Natural killer cell treated with Interleukin-12 subunit alpha and Interleukin-12 subunit beta and Interleukin-15 and Interleukin-18, amount 100 ng/mL, for 72 hours (primary cell): ENCODE results near the gene TSPAN4. TPM values are rescaled to one million over a fixed set of nuclear protein-coding genes. Genes with fewer than 3 reads are reported as not detected.
A peak's percentile ranks its signal among the peaks of the same experiment; 100 is the strongest.

Experiments
- ATAC-seq, 2 donors: fragments of 150-1000 bp; cut with Tn5 transposase in 1 of 2; sonication (Bioruptor Pico), chemical (Tn5 transposase) in 1 of 2; 2 replicates each; pipeline ENCODE4 v1.10.0; 2021
- DNase-seq: peaks from one replicate; pipeline ENCODE4 v3.0.0; 2022; ENCODE audit warnings: low spot score
- H3K27ac Mint-ChIP-seq, 2 donors: 1 replicate in 1 of 2; 2 replicates in 1 of 2; pipeline ENCODE4 v1.8.0; 2022; ENCODE audit warnings: mixed read lengths in 2 of 2, mild to moderate bottlenecking in 1 of 2, moderate library complexity in 1 of 2
- H3K27me3 Mint-ChIP-seq, 2 donors: 1 replicate in 1 of 2; 2 replicates in 1 of 2; pipeline ENCODE4 v1.8.0; 2022; ENCODE audit warnings: mixed read lengths in 2 of 2
- H3K36me3 Mint-ChIP-seq: one replicate; pipeline ENCODE4 v1.8.0; 2022; ENCODE audit warnings: mixed read lengths
- H3K4me1 Mint-ChIP-seq, 2 donors: 1 replicate in 1 of 2; 2 replicates in 1 of 2; pipeline ENCODE4 v1.8.0; 2022; ENCODE audit warnings: low read depth in 2 of 2, mixed read lengths in 2 of 2, mild to moderate bottlenecking in 1 of 2
- H3K4me3 Mint-ChIP-seq: one replicate; pipeline ENCODE4 v1.8.0; 2022; ENCODE audit warnings: mixed read lengths
- H3K9me3 Mint-ChIP-seq: 2 replicates; pipeline ENCODE4 v1.8.0; 2022; ENCODE audit warnings: mixed read lengths
- total RNA-seq, 2 donors: library from RNA; stranded (reverse); gene quantifications; one replicate each; pipeline ENCODE4 v1.2.3, GENCODE V29; 2022

TSPAN4 gene
- total RNA-seq, 2 donors from 2014 or later, result 17.4 to 31.4 TPM

- no peaks in the 10 kb centered on the region for H3K36me3 Mint-ChIP-seq
- DNase-seq (no peak), ATAC-seq (no peak)
- H3K27ac Mint-ChIP-seq, result no peak overlapping the region
- peaks cover 10 to 22% of the 10 kb centered on the region in 2 donors for H3K4me1 Mint-ChIP-seq
- H3K27me3 Mint-ChIP-seq, result peaks cover 0 to 17% of the 10 kb centered on the region in 2 donors
- H3K9me3 Mint-ChIP-seq, result no peaks in the 10 kb centered on the region
- H3K4me3 Mint-ChIP-seq, result peak overlapping the region; percentile 71
Observed at GRCh38 chr11:831961-832528, 10.6 kb upstream of the TSPAN4 start.

GRCh38 chr11:832529-833113, 10.0 kb upstream of the TSPAN4 start, which contains the start of gene CD151:
Gene CD151, plus strand, starts transcription at chr11:832952. Its CDS starts 3,118 bp downstream, at chr11:836070.
- no peak within 1 kb of the TSS for H3K27ac Mint-ChIP-seq
- H3K4me3 Mint-ChIP-seq, result peak within 1 kb of the TSS; percentile 71
- ATAC-seq, result peak; percentile 77 to 82
- peaks cover 11 to 23% of the 10 kb centered on the region in 2 donors for H3K4me1 Mint-ChIP-seq
- H3K9me3 Mint-ChIP-seq, result no peaks in the 10 kb centered on the region
- peaks cover 0 to 15% of the 10 kb centered on the region in 2 donors for H3K27me3 Mint-ChIP-seq
- no peak for DNase-seq
- no peaks in the 10 kb centered on the region for H3K36me3 Mint-ChIP-seq

- Mint-ChIP-seq H3K27ac (no peak overlapping the region), H3K36me3 (no peaks in the 10 kb centered on the region), H3K4me3 (peak overlapping the region; percentile 34), H3K27me3 (peaks cover 0 to 11% of the 10 kb centered on the region in 2 donors), H3K4me1 (peaks cover 7 to 20% of the 10 kb centered on the region in 2 donors), H3K9me3 (no peaks in the 10 kb centered on the region)
- ATAC-seq (peak; percentile 46 to 58), DNase-seq (no peak)
Observed at GRCh38 chr11:833114-833791, 9.4 kb upstream of the TSPAN4 start.

GRCh38 chr11:833849-834311, 8.8 kb upstream of the TSPAN4 start:
- H3K9me3 Mint-ChIP-seq, result no peaks in the 10 kb centered on the region
- ATAC-seq (no peak), DNase-seq (no peak)
- peaks cover 0 to 9% of the 10 kb centered on the region in 2 donors for H3K27me3 Mint-ChIP-seq
- H3K4me1 Mint-ChIP-seq, result peaks cover 6 to 22% of the 10 kb centered on the region in 2 donors
- H3K36me3 Mint-ChIP-seq, result no peaks in the 10 kb centered on the region
- H3K27ac Mint-ChIP-seq, result no peak overlapping the region
- H3K4me3 Mint-ChIP-seq, result peak overlapping the region; percentile 34

GRCh38 chr11:834371-835316, 8.0 kb upstream of the TSPAN4 start:
- Mint-ChIP-seq H3K27me3 (peaks cover 0 to 4% of the 10 kb centered on the region in 2 donors), H3K4me1 (peaks cover 6 to 20% of the 10 kb centered on the region in 2 donors), H3K9me3 (no peaks in the 10 kb centered on the region), H3K36me3 (no peaks in the 10 kb centered on the region), H3K4me3 (peak overlapping the region; percentile 34), H3K27ac (no peak overlapping the region)
- ATAC-seq (no peak), DNase-seq (no peak)

- Mint-ChIP-seq H3K4me1 (peaks cover 17 to 32% of the 10 kb centered on the region in 2 donors), H3K9me3 (no peaks in the 10 kb centered on the region), H3K4me3 (no peak overlapping the region), H3K27ac (no peak overlapping the region), H3K27me3 (peaks cover 0 to 4% of the 10 kb centered on the region in 2 donors), H3K36me3 (no peaks in the 10 kb centered on the region)
- ATAC-seq (no peak), DNase-seq (no peak)
Observed at GRCh38 chr11:836274-836673, 6.4 kb upstream of the TSPAN4 start.

- ATAC-seq, result no peak
- Mint-ChIP-seq H3K4me1 (peaks cover 18 to 32% of the 10 kb centered on the region in 2 donors), H3K9me3 (no peaks in the 10 kb centered on the region), H3K27me3 (peaks cover 0 to 1% of the 10 kb centered on the region in 2 donors), H3K27ac (no peak overlapping the region), H3K4me3 (no peak overlapping the region), H3K36me3 (no peaks in the 10 kb centered on the region)
- DNase-seq, result no peak
Observed at GRCh38 chr11:836700-837099, 6.0 kb upstream of the TSPAN4 start.

- no peak overlapping the region for H3K27ac Mint-ChIP-seq
- no peaks in the 10 kb centered on the region for H3K9me3 Mint-ChIP-seq
- ATAC-seq (peak in 1 of 2 donors; percentile 12), DNase-seq (no peak)
- H3K27me3 Mint-ChIP-seq, result no peaks in the 10 kb centered on the region
- peaks cover 18 to 30% of the 10 kb centered on the region in 2 donors for H3K4me1 Mint-ChIP-seq
- peak overlapping the region; percentile 47 for H3K4me3 Mint-ChIP-seq
- no peaks in the 10 kb centered on the region for H3K36me3 Mint-ChIP-seq
Observed at GRCh38 chr11:837189-837989, 5.3 kb upstream of the TSPAN4 start.

- H3K27ac Mint-ChIP-seq, result no peak overlapping the region
- H3K4me1 Mint-ChIP-seq, result peaks cover 18 to 30% of the 10 kb centered on the region in 2 donors
- no peaks in the 10 kb centered on the region for H3K27me3 Mint-ChIP-seq
- H3K9me3 Mint-ChIP-seq, result no peaks in the 10 kb centered on the region
- no peaks in the 10 kb centered on the region for H3K36me3 Mint-ChIP-seq
- DNase-seq (no peak), ATAC-seq (no peak)
- H3K4me3 Mint-ChIP-seq, result no peak overlapping the region
Observed at GRCh38 chr11:837990-838307, 4.7 kb upstream of the TSPAN4 start.

- ATAC-seq (no peak), DNase-seq (no peak)
- no peaks in the 10 kb centered on the region for H3K36me3 Mint-ChIP-seq
- no peak overlapping the region for H3K4me3 Mint-ChIP-seq
- no peak overlapping the region for H3K27ac Mint-ChIP-seq
- peaks cover 21 to 33% of the 10 kb centered on the region in 2 donors for H3K4me1 Mint-ChIP-seq
- H3K9me3 Mint-ChIP-seq, result no peaks in the 10 kb centered on the region
- no peaks in the 10 kb centered on the region for H3K27me3 Mint-ChIP-seq
Observed at GRCh38 chr11:838441-839279, 4.0 kb upstream of the TSPAN4 start.

GRCh38 chr11:839280-839623, 3.4 kb upstream of the TSPAN4 start:
- H3K36me3 Mint-ChIP-seq, result no peaks in the 10 kb centered on the region
- H3K4me1 Mint-ChIP-seq, result peaks cover 24 to 34% of the 10 kb centered on the region in 2 donors
- H3K27me3 Mint-ChIP-seq, result no peaks in the 10 kb centered on the region
- no peak for DNase-seq
- no peak overlapping the region for H3K27ac Mint-ChIP-seq
- H3K9me3 Mint-ChIP-seq, result no peaks in the 10 kb centered on the region
- no peak for ATAC-seq
- peak overlapping the region; percentile 30 for H3K4me3 Mint-ChIP-seq

- DNase-seq (no peak), ATAC-seq (no peak)
- Mint-ChIP-seq H3K27me3 (no peaks in the 10 kb centered on the region), H3K4me1 (peaks cover 24 to 34% of the 10 kb centered on the region in 2 donors), H3K27ac (peak overlapping the region in 1 of 2 donors; percentile 61), H3K9me3 (no peaks in the 10 kb centered on the region), H3K36me3 (no peaks in the 10 kb centered on the region), H3K4me3 (peak overlapping the region; percentile 84)
Observed at GRCh38 chr11:839875-840617, 2.6 kb upstream of the TSPAN4 start.
